HepG2 (cell line): Measurements from ENCODE around the gene UBL7. TPM values are rescaled to one million over a fixed set of nuclear protein-coding genes. Genes with fewer than 3 reads are reported as not detected.

Experiments used
- HES4 ChIP-seq: sonication (generic); formaldehyde crosslinking; IDR thresholded peaks from 2 replicates; pipeline ENCODE4 v1.9.0; 2021; ENCODE audit warnings: mild to moderate bottlenecking, missing genetic modification reagents, borderline replicate concordance
- JUND ChIP-seq: sonication (generic); formaldehyde crosslinking; IDR thresholded peaks from 2 replicates; pipeline ENCODE4 v1.8.0; 2022; ENCODE audit warnings: mild to moderate bottlenecking, missing genetic modification reagents
- KDM5B ChIP-seq: sonication (generic); formaldehyde crosslinking; IDR thresholded peaks from 2 replicates; pipeline ENCODE4 v1.4.0; 2020; ENCODE audit warnings: missing genetic modification reagents, mild to moderate bottlenecking, borderline replicate concordance
- MIER3 ChIP-seq: IDR thresholded peaks from 2 replicates; pipeline ENCODE4 v1.6.1; 2016; ENCODE audit warnings: missing compliant biosample characterization, borderline replicate concordance
- NFE2 ChIP-seq: sonication (generic); formaldehyde crosslinking; IDR thresholded peaks from 2 replicates; pipeline ENCODE4 v1.4.0; 2020; ENCODE audit warnings: missing genetic modification reagents
- RELA ChIP-seq: sonication (generic); formaldehyde crosslinking; IDR thresholded peaks from 2 replicates; pipeline ENCODE4 v1.4.0; 2020; ENCODE audit warnings: missing genetic modification reagents
- SRSF4 ChIP-seq: fragments of 200-400 bp; formaldehyde crosslinking; IDR thresholded peaks from one replicate; pipeline ENCODE4 v1.6.1; 2018; ENCODE audit warnings: mild to moderate bottlenecking, low read depth, low read length, moderate library complexity; ENCODE audit not compliant: poor library complexity, severe bottlenecking
- ZBTB7B ChIP-seq: sonication (generic); formaldehyde crosslinking; IDR thresholded peaks from 2 replicates; pipeline ENCODE4 v1.4.0; 2020; ENCODE audit warnings: missing genetic modification reagents
- ZNF180 ChIP-seq: sonication (generic); formaldehyde crosslinking; IDR thresholded peaks from 2 replicates; pipeline ENCODE4 v1.4.0; 2020; ENCODE audit warnings: low read depth, missing genetic modification reagents, borderline replicate concordance
- ZNF33B ChIP-seq: sonication (generic); formaldehyde crosslinking; IDR thresholded peaks from 2 replicates; pipeline ENCODE4 v1.5.1; 2020; ENCODE audit warnings: mild to moderate bottlenecking, missing genetic modification reagents
- ZSCAN12 ChIP-seq: sonication (generic); formaldehyde crosslinking; IDR thresholded peaks from 2 replicates; pipeline ENCODE4 v1.9.0; 2021; ENCODE audit warnings: mild to moderate bottlenecking, missing genetic modification reagents
- polyA plus RNA-seq, 8 experiments: library from polyadenylated mRNA; depleted of rRNA in 3 of 8; stranded (reverse) in 7 of 8; unstranded in 1 of 8; fragments of >200 nt; fragmentation: Illumina TruSeq in 4 of 8; extraction: Trizol in 4 of 8; gene quantifications; 2 replicates each; pipeline versions ENCODE4 v1.2.1 to v1.2.3, GENCODE V29; 2011 to 2016; ENCODE audit warnings: low read depth in 4 of 8, missing spikeins in 1 of 8, mixed read lengths in 1 of 8; ENCODE audit not compliant: insufficient read depth in 1 of 8
- total RNA-seq, 5 experiments: library from RNA; depleted of rRNA; stranded (reverse); fragments of >200 nt; fragmentation: Illumina TruSeq; extraction: Trizol; gene quantifications; 2 replicates each; pipeline ENCODE4 v1.2.3, GENCODE V29; 2016; ENCODE audit warnings: low read depth in 1 of 5
- TF ChIP-seq, protein P1 (sequence below): sonication (generic); formaldehyde crosslinking; conservative IDR thresholded peaks from 2 replicates; pipeline ENCODE4 v1.4.0; 2020; ENCODE audit warnings: missing genetic modification reagents
- TF ChIP-seq, protein P2 (sequence below): sonication (generic); formaldehyde crosslinking; IDR thresholded peaks from 2 replicates; pipeline ENCODE4 v1.5.0; 2020; ENCODE audit warnings: missing genetic modification reagents, mild to moderate bottlenecking, borderline replicate concordance
- TF ChIP-seq, protein P3 (sequence below): sonication (generic); formaldehyde crosslinking; conservative IDR thresholded peaks from 2 replicates; pipeline ENCODE4 v1.8.0; 2022; ENCODE audit warnings: mild to moderate bottlenecking, moderate library complexity, missing genetic modification reagents
- TF ChIP-seq, protein P4 (sequence below): IDR thresholded peaks from 2 replicates; pipeline ENCODE4 v1.6.1; 2012; ENCODE audit warnings: low read depth, low read length, improper control_type of control experiment
- TF ChIP-seq, protein P5 (sequence below): IDR thresholded peaks from 2 replicates; pipeline ENCODE4 v1.6.1; 2018; ENCODE audit warnings: missing genetic modification reagents
- TF ChIP-seq, protein P6 (sequence below): IDR thresholded peaks from 2 replicates; pipeline ENCODE4 v1.6.1; 2016; ENCODE audit warnings: mild to moderate bottlenecking

Gene UBL7
- total and polyA plus RNA-seq, 2 of the 13 experiments (the other 11 are each of a cell fraction or from before 2014, with no cell fraction given), result 55.0 to 63.5 TPM

DNA sequence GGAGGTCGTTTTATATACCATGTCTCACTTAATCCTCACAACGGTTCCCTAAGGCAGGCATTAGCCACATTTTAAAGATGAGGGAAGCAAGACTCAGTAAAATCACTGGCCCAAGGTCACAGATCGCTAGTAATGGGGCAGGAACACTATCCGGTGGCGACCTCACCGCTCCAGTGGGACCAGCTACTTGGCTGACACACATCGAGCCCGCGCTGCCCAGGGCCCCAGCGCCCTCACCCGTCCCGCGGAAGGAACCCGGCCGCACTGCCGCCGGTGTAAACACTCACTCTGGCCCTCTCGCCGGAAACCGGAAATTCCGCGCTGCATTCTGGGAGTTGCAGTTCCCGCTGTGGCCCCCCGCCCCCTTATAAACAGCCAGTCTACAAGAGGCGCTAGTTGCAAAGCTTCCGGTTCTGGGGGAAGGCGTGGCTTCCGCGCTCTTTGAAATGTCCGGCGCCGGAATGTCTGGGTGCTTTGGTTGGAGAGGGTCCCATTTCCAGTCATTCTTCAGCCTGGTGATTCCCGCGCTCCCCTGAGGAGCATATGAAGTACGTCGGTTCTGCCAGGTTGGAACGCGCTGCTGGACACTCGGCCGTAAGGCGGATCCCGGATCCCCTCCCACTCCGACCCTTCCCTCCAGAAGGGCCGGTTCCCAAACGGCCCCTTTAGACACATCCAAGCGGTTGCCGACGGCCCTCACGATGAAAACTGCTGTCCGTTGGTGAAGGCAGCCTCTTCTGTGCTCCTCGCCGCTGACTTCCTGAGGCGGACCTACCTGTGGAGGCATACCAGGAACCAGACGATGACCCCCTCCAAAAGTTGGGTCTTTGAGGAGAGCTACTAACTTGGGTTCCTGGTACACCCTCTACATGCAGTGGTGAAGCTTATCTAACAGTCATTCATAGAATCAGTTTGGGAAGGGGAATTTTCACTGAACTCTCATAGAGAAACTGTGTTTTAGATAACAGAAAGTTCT is at the start of gene UBL7 (continued):
- TF ChIP-seq, protein P1, sequence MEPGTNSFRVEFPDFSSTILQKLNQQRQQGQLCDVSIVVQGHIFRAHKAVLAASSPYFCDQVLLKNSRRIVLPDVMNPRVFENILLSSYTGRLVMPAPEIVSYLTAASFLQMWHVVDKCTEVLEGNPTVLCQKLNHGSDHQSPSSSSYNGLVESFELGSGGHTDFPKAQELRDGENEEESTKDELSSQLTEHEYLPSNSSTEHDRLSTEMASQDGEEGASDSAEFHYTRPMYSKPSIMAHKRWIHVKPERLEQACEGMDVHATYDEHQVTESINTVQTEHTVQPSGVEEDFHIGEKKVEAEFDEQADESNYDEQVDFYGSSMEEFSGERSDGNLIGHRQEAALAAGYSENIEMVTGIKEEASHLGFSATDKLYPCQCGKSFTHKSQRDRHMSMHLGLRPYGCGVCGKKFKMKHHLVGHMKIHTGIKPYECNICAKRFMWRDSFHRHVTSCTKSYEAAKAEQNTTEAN (CRISPR knock-in tag), result peak; percentile 58
- peak; percentile 77 for TF ChIP-seq HES4
- no peak; the same call in 1 of the 2 replicates for TF ChIP-seq ZNF33B (CRISPR knock-in tag)
- peak; percentile 76 for TF ChIP-seq ZBTB7B (CRISPR knock-in tag)
- TF ChIP-seq, protein P2, sequence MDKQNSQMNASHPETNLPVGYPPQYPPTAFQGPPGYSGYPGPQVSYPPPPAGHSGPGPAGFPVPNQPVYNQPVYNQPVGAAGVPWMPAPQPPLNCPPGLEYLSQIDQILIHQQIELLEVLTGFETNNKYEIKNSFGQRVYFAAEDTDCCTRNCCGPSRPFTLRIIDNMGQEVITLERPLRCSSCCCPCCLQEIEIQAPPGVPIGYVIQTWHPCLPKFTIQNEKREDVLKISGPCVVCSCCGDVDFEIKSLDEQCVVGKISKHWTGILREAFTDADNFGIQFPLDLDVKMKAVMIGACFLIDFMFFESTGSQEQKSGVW, result no peak
- TF ChIP-seq NFE2 (CRISPR knock-in tag), result no peak
- TF ChIP-seq, protein P3, sequence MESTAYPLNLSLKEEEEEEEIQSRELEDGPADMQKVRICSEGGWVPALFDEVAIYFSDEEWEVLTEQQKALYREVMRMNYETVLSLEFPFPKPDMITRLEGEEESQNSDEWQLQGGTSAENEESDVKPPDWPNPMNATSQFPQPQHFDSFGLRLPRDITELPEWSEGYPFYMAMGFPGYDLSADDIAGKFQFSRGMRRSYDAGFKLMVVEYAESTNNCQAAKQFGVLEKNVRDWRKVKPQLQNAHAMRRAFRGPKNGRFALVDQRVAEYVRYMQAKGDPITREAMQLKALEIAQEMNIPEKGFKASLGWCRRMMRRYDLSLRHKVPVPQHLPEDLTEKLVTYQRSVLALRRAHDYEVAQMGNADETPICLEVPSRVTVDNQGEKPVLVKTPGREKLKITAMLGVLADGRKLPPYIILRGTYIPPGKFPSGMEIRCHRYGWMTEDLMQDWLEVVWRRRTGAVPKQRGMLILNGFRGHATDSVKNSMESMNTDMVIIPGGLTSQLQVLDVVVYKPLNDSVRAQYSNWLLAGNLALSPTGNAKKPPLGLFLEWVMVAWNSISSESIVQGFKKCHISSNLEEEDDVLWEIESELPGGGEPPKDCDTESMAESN (CRISPR knock-in tag), result peak; percentile 83
- no peak for TF ChIP-seq JUND
- TF ChIP-seq MIER3, result peak; percentile 93; the same call in 1 of the 2 replicates
- TF ChIP-seq KDM5B (CRISPR knock-in tag), result peak; percentile 77; the same call in 1 of the 2 replicates
- no peak for TF ChIP-seq RELA
- TF ChIP-seq ZNF180 (CRISPR knock-in tag), result no peak
- TF ChIP-seq, protein P4, sequence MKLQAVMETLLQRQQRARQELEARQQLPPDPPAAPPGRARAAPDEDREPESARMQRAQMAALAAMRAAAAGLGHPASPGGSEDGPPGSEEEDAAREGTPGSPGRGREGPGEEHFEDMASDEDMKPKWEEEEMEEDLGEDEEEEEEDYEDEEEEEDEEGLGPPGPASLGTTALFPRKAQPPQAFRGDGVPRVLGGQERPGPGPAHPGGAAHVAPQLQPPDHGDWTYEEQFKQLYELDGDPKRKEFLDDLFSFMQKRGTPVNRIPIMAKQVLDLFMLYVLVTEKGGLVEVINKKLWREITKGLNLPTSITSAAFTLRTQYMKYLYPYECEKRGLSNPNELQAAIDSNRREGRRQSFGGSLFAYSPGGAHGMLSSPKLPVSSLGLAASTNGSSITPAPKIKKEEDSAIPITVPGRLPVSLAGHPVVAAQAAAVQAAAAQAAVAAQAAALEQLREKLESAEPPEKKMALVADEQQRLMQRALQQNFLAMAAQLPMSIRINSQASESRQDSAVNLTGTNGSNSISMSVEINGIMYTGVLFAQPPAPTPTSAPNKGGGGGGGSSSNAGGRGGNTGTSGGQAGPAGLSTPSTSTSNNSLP, result no peak; the same call in 1 of the 2 replicates
- TF ChIP-seq SRSF4, result no peak
- TF ChIP-seq ZSCAN12 (CRISPR knock-in tag), result no peak; the same call in 1 of the 2 replicates
- TF ChIP-seq, protein P5, sequence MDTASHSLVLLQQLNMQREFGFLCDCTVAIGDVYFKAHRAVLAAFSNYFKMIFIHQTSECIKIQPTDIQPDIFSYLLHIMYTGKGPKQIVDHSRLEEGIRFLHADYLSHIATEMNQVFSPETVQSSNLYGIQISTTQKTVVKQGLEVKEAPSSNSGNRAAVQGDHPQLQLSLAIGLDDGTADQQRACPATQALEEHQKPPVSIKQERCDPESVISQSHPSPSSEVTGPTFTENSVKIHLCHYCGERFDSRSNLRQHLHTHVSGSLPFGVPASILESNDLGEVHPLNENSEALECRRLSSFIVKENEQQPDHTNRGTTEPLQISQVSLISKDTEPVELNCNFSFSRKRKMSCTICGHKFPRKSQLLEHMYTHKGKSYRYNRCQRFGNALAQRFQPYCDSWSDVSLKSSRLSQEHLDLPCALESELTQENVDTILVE (CRISPR knock-in tag), result peak; percentile 89
- TF ChIP-seq, protein P6, sequence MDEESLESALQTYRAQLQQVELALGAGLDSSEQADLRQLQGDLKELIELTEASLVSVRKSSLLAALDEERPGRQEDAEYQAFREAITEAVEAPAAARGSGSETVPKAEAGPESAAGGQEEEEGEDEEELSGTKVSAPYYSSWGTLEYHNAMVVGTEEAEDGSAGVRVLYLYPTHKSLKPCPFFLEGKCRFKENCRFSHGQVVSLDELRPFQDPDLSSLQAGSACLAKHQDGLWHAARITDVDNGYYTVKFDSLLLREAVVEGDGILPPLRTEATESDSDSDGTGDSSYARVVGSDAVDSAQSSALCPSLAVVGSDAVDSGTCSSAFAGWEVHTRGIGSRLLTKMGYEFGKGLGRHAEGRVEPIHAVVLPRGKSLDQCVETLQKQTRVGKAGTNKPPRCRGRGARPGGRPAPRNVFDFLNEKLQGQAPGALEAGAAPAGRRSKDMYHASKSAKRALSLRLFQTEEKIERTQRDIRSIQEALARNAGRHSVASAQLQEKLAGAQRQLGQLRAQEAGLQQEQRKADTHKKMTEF, result peak; percentile 91
